Choroid plexus epithelial cell (primary cell): ENCODE measurements around the gene SYTL3.

Experiments used
- DNase-seq: peaks from one replicate; pipeline ENCODE4 v3.0.0-alpha.2; 2010; ENCODE audit warnings: low read depth
- H3K4me3 ChIP-seq: 2 replicates; pipeline ENCODE4 v1.5.1; 2011; ENCODE audit warnings: low read depth, mild to moderate bottlenecking, control low read depth, low read length, moderate library complexity
- CTCF ChIP-seq: conservative IDR thresholded peaks from 2 replicates; pipeline ENCODE4 v1.5.1; 2011; ENCODE audit warnings: low read depth, mild to moderate bottlenecking, control low read depth, inconsistent platforms, low read length, moderate library complexity

Gene SYTL3

GRCh38 chr6:158619922-158620801 lies 29.7 kb upstream of the SYTL3 start:
- TF ChIP-seq CTCF, result no peak
- H3K4me3 ChIP-seq, result no peak overlapping the region
- no peak for DNase-seq

GRCh38 chr6:158620963-158621693 lies 28.7 kb upstream of the SYTL3 start:
- H3K4me3 ChIP-seq, result no peak overlapping the region
- DNase-seq, result no peak
- no peak for TF ChIP-seq CTCF

GRCh38 chr6:158621694-158622544 lies 27.9 kb upstream of the SYTL3 start:
- no peak for DNase-seq
- no peak overlapping the region for H3K4me3 ChIP-seq
- TF ChIP-seq CTCF, result no peak

GRCh38 chr6:158622545-158623190 lies 27.2 kb upstream of the SYTL3 start:
- no peak overlapping the region for H3K4me3 ChIP-seq

GRCh38 chr6:158624684-158625682 lies 24.9 kb upstream of the SYTL3 start:
- H3K4me3 ChIP-seq, result no peak overlapping the region
- no peak for DNase-seq
- TF ChIP-seq CTCF, result no peak

More at GRCh38 chr6:158622545-158623190, 27.2 kb upstream of the SYTL3 start:
- no peak for TF ChIP-seq CTCF
- no peak for DNase-seq

- DNase-seq, result no peak
- H3K4me3 ChIP-seq, result no peak overlapping the region
- no peak for TF ChIP-seq CTCF
These were observed 24.0 kb upstream of the SYTL3 start for GRCh38 chr6:158625881-158626305.
